Astrocyte (in vitro differentiated cells and primary cell): ENCODE data around the gene GUK1. TPM values are rescaled to one million over a fixed set of nuclear protein-coding genes. Genes with fewer than 3 reads are reported as not detected.

Experiments used
- DNase-seq: peaks from one replicate; pipeline ENCODE4 v3.0.0-alpha.2; 2010; ENCODE audit warnings: low read depth
- FAIRE-seq: peaks from 2 replicates; lab custom pipeline; 2011; peaks lifted over from hg19 to GRCh38; lab: Jason Lieb, UNC
- H2AFZ ChIP-seq: 2 replicates; pipeline ENCODE4 v1.6.0; 2012; ENCODE audit warnings: low read depth, low read length, inconsistent platforms
- H3K27ac ChIP-seq: 2 replicates; pipeline ENCODE4 v1.5.1; 2011; ENCODE audit warnings: low read depth, low read length, inconsistent platforms
- H3K27me3 ChIP-seq: 2 replicates; pipeline ENCODE4 v1.6.0; 2011; ENCODE audit warnings: low read length, inconsistent platforms; ENCODE audit not compliant: insufficient read depth
- H3K36me3 ChIP-seq: 2 replicates; pipeline ENCODE4 v1.5.1; 2011; ENCODE audit warnings: low read length, inconsistent platforms; ENCODE audit not compliant: insufficient read depth
- H3K4me1 ChIP-seq: 2 replicates; pipeline ENCODE4 v1.5.1; 2011; ENCODE audit warnings: low read length, inconsistent platforms; ENCODE audit not compliant: insufficient read depth
- H3K4me2 ChIP-seq: 2 replicates; pipeline ENCODE4 v1.6.0; 2012; ENCODE audit warnings: low read length, inconsistent platforms
- H3K4me3 ChIP-seq: 2 replicates; pipeline ENCODE4 v1.5.1; 2011; ENCODE audit warnings: low read depth, mild to moderate bottlenecking, low read length, inconsistent platforms; ENCODE audit not compliant: insufficient read depth
- H3K79me2 ChIP-seq: 2 replicates; pipeline ENCODE4 v1.6.0; 2012; ENCODE audit warnings: mild to moderate bottlenecking, low read length, inconsistent platforms; ENCODE audit not compliant: insufficient read depth
- H3K9ac ChIP-seq: 2 replicates; pipeline ENCODE4 v1.6.0; 2012; ENCODE audit warnings: mild to moderate bottlenecking, low read length, inconsistent platforms
- H3K9me3 ChIP-seq: 2 replicates; pipeline ENCODE4 v1.5.1; 2012; ENCODE audit warnings: low read depth, mild to moderate bottlenecking, low read length, inconsistent platforms; ENCODE audit not compliant: insufficient read depth
- H4K20me1 ChIP-seq: 2 replicates; pipeline ENCODE4 v1.6.0; 2012; ENCODE audit warnings: low read length, inconsistent platforms; ENCODE audit not compliant: insufficient read depth
- H3K27ac Mint-ChIP-seq: one replicate; pipeline ENCODE4 v1.8.0; 2021; ENCODE audit warnings: mild to moderate bottlenecking, mixed read lengths; ENCODE audit not compliant: unreplicated experiment
- H3K27me3 Mint-ChIP-seq: one replicate; pipeline ENCODE4 v1.8.0; 2021; ENCODE audit warnings: low read depth, mixed read lengths; ENCODE audit not compliant: unreplicated experiment
- H3K36me3 Mint-ChIP-seq: one replicate; pipeline ENCODE4 v1.8.0; 2021; ENCODE audit warnings: low read depth, mixed read lengths; ENCODE audit not compliant: unreplicated experiment
- H3K4me1 Mint-ChIP-seq: one replicate; pipeline ENCODE4 v1.8.0; 2021; ENCODE audit warnings: low read depth, mixed read lengths; ENCODE audit not compliant: unreplicated experiment
- H3K4me3 Mint-ChIP-seq: one replicate; pipeline ENCODE4 v1.8.0; 2021; ENCODE audit warnings: mild to moderate bottlenecking, moderate library complexity, mixed read lengths; ENCODE audit not compliant: unreplicated experiment
- H3K9me3 Mint-ChIP-seq: one replicate; pipeline ENCODE4 v1.8.0; 2021; ENCODE audit warnings: mild to moderate bottlenecking, mixed read lengths; ENCODE audit not compliant: unreplicated experiment
- EZH2 ChIP-seq: IDR thresholded peaks from 2 replicates; pipeline ENCODE4 v1.6.1; 2012; ENCODE audit warnings: mild to moderate bottlenecking, low read length, inconsistent platforms; ENCODE audit not compliant: insufficient read depth
- total RNA-seq: library from RNA; stranded (reverse); gene quantifications from 2 replicates; pipeline ENCODE4 v1.2.1, GENCODE V29; 2021
- TF ChIP-seq, protein P1 (sequence below): IDR thresholded peaks from 2 replicates; pipeline ENCODE4 v1.5.1; 2011; ENCODE audit warnings: low read depth, mild to moderate bottlenecking, inconsistent platforms, low read length, moderate library complexity; ENCODE audit not compliant: insufficient read depth

GUK1 gene
- total RNA-seq, 1 donor from 2014 or later: 214 TPM

DNA sequence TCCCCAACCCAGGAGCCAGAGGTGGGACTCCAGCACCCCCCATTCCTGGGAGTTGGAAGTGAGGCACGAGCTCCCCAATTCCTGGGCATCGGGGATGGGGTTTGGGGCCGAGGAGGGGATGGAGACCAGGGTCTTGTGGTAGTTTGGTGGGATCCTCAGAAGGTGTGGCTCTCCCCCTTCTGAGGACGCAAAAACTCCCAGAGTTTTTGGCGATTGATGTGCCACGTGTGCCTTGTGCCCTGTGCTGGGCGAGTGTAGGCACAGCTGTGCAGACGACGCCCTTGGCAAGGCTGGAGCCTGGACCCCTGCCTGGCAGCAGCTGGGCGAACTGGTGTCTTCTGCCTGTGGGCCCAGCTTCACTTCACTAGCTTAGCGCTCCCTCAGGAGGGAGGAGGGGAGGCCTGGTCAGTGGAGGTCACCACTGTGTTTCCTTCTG lies 2.6 kb downstream of the GUK1 start:
- H3K27ac ChIP-seq: no peak overlapping the region
- TF ChIP-seq EZH2: no peak
- TF ChIP-seq, protein P1, sequence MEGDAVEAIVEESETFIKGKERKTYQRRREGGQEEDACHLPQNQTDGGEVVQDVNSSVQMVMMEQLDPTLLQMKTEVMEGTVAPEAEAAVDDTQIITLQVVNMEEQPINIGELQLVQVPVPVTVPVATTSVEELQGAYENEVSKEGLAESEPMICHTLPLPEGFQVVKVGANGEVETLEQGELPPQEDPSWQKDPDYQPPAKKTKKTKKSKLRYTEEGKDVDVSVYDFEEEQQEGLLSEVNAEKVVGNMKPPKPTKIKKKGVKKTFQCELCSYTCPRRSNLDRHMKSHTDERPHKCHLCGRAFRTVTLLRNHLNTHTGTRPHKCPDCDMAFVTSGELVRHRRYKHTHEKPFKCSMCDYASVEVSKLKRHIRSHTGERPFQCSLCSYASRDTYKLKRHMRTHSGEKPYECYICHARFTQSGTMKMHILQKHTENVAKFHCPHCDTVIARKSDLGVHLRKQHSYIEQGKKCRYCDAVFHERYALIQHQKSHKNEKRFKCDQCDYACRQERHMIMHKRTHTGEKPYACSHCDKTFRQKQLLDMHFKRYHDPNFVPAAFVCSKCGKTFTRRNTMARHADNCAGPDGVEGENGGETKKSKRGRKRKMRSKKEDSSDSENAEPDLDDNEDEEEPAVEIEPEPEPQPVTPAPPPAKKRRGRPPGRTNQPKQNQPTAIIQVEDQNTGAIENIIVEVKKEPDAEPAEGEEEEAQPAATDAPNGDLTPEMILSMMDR: no peak
- no peak for DNase-seq
- peaks cover 71% of the 10 kb centered on the region for H4K20me1 ChIP-seq
- no peak overlapping the region for H3K9ac ChIP-seq
- H3K27me3 ChIP-seq: no peaks in the 10 kb centered on the region
- no peak for FAIRE-seq
- H3K27me3 Mint-ChIP-seq: no peaks in the 10 kb centered on the region
- H3K9me3 Mint-ChIP-seq: peaks cover 2% of the 10 kb centered on the region
- H2AFZ ChIP-seq: no peak overlapping the region
- peaks cover 3% of the 10 kb centered on the region for H3K36me3 Mint-ChIP-seq
- H3K27ac Mint-ChIP-seq: peak overlapping the region; percentile 47
- H3K4me2 ChIP-seq: peak overlapping the region; percentile 95
- H3K4me3 ChIP-seq: no peak overlapping the region
- H3K4me1 ChIP-seq: peaks cover 20% of the 10 kb centered on the region
- H3K9me3 ChIP-seq: no peaks in the 10 kb centered on the region
- peak overlapping the region; percentile 60 for H3K4me3 Mint-ChIP-seq
- peaks cover 20% of the 10 kb centered on the region for H3K4me1 Mint-ChIP-seq
- peaks cover 4% of the 10 kb centered on the region for H3K36me3 ChIP-seq
- H3K79me2 ChIP-seq: peaks cover 76% of the 10 kb centered on the region

DNA sequence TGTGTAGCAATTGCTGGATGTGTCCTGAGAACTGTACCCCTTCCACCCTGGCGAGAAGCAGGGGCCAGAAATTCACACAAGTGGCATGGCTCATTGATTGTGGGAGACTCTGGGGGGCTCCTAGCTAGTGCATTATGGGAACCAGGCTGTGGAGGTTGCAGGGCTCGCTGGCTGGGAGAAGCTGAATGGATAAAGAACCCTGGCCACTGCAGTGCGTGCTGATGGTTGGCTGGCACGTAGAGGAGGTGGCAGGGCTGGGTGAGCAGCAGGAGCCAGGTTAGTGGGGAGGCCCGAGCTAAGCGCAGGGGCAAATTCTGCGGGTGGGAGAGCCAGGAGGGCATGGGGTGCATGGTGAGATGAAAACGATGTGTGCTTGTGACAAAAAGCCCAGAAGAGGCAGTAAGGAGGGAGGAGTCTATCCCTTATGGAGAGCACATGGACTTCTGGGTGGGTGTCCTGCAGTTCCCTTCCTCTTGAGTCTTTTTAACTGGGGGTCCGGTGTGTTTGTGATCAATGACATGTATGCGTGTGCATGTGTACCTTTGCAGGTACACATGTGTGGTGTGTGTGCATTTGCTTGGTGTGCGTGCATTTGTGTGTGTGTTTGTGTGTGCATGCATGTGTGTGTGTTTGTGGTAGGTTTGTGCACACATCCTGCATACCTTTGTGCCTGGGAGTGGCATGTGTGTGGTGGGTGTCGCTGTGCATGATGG lies 3.6 kb downstream of the GUK1 start:
- Histone ChIP-seq H3K9ac (no peak overlapping the region), H3K27ac (no peak overlapping the region), H3K4me1 (peaks cover 20% of the 10 kb centered on the region), H3K27me3 (no peaks in the 10 kb centered on the region), H3K9me3 (no peaks in the 10 kb centered on the region), H3K4me3 (no peak overlapping the region), H4K20me1 (peaks cover 80% of the 10 kb centered on the region), H2AFZ (no peak overlapping the region), H3K4me2 (no peak overlapping the region), H3K79me2 (peaks cover 84% of the 10 kb centered on the region), H3K36me3 (peaks cover 6% of the 10 kb centered on the region)
- H3K27me3 Mint-ChIP-seq: no peaks in the 10 kb centered on the region
- no peak for FAIRE-seq
- TF ChIP-seq, protein P1: no peak
- TF ChIP-seq EZH2: no peak
- no peak overlapping the region for H3K27ac Mint-ChIP-seq
- DNase-seq: no peak
- H3K9me3 Mint-ChIP-seq: peaks cover 2% of the 10 kb centered on the region
- peak overlapping the region; percentile 60 for H3K4me3 Mint-ChIP-seq
- peaks cover 20% of the 10 kb centered on the region for H3K4me1 Mint-ChIP-seq
- H3K36me3 Mint-ChIP-seq: peaks cover 3% of the 10 kb centered on the region
